ENCODE data around the gene TPX2. TPM values are rescaled to one million over a fixed set of nuclear protein-coding genes. Genes with fewer than 3 reads are reported as not detected.
A peak's percentile ranks its signal among the peaks of the same experiment; 100 is the strongest.

The TPX2 gene
- total RNA-seq, 1 donor from 2014 or later: 16.5 TPM

DNA sequence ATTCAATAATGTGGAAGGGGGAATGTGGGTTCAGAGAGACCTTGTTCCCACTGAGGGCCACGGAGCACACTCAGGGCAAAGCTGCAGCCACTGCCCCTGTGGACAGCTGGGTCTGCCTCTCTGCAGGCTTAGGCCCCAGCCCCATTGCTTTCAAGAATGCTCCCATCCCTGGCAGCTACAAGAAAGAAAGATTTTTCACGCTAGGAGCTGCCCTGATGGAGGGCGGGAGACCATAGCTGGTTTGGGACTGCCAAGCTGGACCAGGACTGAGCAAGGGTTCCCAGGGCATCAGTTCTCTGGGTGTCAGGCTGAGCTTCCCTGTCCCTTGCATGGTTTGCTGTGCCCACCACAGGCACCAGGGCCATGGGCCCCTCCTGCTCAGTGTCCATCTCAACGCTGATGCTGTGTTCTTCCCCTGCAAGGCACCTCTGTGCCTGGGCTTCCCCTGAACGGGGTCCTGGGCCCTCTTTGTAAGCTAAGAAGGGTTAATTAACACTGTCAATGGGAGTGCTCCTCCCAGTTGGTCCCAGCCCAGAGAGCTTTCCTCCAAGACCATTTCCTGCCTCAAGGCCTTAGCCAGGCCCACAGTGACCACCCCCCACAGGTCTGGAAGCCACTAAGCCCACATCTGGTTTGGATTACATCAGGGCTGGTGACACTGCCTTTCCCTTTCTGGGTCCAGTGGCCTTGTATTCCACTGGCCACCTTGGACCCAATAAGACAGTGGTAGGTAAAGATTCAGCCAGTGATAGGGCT, 97.9 kb downstream of the TPX2 start:
- DNase-seq: no peak

DNA sequence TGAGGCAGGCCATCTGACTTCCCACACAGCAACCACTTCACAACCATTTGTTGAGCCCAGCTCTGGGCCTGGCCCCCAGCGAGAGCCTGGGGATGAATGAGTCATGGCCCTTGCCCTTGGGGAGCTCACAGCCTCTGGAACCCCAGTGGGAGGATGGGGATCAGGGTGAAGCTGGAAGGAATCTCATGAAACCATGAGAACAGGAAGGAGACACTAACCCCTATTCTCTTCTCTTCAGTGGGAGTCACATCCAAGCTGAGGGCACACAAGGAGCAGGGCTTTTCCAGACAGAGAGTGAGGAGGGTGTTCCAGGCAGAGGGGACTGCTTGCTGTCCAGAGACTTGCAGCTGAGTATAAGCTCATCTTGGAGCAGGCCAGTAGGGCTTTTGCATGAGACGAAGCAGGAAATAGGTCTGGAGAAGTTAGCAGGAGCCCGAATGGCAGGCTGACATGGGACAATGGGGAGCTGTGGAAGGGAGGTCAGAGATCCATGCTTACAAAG, 98.9 kb downstream of the TPX2 start:
- peak; percentile 62 for DNase-seq

DNA sequence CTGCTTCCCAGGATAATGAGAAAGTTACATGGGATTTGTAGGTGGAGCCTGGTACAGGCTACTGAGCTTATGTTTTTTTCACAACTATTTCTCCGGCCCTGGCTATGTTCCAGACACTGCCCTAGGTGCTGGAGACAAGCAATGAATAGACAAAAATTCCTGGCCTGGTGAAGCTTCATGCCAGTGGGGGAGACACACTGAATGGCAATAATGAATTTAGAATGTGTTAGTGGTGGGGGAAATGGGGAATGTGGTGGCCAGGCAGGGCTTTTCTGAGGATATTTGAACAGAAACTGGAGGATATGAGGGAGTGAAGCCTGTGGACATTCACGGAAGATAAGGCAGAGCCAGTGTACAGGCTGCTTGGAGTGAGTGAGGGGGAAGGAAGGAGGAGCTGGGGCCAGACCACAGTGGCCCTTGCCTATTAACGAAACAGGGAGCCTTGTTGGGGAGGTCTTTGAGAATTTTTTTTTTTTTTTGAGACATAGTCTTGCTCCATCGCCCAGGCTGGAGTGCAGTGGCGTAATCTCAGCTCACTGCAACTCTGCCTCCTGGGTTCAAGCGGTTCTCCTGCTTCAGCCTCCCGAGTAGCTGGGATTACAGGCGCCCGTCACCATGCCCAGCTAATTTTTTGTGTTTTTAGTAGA, 99.7 kb downstream of the TPX2 start:
- peak; percentile 43 for DNase-seq

DNA sequence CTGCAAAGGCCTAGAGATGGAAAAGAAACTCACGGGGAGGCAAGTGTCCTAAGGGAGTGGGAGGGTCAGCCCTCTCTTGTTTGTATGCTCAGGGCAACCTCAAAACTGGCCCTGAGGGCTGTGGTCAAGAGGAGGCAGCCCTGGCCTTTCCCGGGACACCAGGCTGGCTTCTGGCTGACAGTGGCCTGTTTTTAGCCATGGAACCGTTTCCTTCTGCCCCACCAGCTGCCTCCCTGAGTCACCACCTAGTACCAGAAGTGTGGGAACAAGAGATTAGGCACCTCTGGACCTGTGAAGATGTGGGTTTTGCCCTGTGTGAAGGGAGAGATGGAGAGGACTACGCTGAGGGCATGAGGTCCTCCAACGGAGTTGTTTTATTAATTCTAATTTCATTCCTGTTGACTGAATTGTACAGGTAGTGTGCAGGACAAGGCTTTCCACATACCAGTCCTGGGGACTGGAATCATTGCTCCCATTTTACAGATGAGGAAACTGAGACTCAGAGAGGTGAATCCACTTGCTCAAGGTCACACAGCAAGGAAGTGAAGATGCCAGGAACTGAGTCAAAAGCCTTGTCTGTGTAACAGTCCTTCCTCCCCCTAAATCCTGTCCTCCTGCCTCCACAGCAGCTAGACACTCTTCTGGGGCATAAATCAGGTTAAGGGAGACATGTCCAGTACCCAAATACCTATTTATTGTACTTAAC, 100.8 kb downstream of the TPX2 start:
- DNase-seq: peak; percentile 34

DNA sequence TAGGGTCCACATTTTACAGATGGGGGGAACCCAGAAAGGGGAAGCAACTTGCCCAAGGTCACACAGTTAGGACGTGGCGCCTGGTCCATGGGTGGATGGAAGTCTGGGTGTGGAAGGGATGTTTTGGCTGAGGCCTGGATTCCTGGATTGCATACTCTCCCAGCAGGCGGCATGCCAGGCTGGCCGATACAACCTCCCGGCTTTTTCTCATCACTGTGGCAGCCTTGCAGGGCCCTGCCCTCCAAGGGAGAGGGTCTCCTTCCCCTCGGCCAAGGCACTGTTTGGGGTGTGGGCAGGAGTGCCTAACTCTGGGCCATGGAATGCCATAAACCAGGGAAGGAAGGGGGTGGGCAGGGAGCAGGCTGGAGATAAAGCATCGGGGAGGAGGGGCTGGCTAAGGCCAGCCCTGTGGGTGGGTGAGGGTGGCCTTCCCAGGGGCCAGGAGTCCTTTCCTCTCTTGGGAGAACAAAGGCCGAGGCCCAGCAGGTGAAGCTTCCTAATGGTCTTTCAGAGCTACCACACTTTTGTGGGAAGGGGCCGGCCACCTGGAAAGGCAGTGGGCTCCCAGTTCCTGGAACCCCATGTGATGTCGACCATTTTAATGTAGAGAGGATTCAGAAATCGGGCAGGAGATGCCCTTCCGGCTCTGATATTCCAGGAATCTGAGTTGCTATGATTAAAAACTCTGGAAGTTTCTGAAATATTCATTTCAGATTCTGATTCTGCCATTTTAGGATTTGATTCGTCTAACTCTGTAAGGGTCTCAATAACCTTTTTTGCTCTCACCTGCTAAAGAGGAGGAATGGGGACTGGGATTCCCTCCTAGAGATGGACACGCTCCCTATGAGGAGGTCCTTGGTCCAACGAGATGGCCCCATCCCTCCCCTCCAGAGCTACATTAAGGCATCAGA, 102.1 kb downstream of the TPX2 start:
- DNase-seq: no peak

DNA sequence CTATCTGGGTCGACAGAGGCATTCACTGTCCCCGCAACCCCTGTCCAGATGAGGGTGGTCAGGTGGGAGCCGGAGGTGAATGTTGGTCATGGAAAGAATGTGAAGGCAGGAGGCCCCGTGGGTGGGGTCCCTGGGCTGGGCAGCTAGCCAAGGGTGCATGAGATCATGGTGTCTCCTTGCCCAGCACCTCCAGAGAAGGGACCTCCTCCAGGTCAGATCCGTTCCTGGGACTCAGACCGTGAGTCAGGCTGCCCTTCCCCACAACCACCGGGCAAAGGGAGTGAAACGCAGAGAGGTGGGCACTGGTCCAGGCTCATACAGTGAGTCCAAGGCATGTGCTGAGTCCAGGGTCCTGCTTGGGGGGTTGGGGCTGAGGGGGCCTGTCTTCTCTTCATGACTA, 102.8 kb downstream of the TPX2 start:
- DNase-seq: peak; percentile 69

DNA sequence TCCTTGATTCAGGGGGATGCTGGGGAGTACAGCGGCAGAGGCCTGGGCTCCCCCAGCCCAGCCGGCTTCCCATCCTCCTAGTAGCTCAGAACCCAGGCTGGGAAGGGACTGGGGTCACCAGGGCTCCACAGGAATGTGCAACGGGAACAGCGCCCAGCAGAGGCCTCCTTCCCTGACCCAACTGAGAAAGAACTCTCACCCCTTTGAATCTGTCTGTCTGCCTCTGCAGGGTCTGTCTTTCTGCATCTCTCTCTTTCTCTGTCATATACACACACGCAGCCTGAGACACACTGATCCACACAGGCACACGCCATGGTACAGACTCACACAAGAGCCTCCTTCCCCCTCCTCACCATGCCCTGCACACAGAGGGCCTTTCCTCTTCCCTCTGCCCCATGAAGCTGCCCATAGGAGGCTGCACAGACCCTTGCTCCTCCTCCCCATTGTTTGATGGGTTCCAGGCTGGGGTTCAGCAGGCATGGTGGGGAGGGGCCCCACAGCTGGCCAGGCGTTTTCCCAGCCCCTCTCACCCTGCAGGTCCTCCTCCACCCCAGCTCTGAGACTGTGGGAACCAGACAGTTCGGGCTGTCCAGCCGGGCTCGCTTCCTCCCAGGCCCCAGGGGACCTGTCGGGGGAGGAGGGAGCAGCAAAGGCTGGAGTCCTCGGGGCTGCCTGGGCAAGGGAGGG, 103.5 kb downstream of the TPX2 start:
- peak; percentile 54 for DNase-seq

DNA sequence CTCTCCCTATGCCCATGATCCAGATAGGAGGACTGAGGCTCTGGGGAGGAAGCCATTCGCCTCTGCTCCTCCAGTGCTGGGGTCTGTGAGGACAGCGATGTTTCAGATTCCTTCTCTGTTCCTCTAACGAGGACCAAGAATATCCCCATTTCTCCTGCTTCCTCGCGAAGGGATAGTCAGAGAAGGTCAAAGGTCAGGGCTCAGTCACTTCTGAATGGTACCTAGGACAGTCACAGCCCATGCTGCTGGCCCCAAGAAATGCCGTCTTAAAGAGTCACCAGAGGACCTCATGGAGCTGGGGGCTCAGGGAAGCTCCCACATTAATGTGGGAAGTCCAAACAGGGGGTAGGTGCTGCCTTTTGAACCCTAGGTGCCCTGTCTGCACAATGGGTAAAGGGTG, 104.2 kb downstream of the TPX2 start:
- no peak for DNase-seq

DNA sequence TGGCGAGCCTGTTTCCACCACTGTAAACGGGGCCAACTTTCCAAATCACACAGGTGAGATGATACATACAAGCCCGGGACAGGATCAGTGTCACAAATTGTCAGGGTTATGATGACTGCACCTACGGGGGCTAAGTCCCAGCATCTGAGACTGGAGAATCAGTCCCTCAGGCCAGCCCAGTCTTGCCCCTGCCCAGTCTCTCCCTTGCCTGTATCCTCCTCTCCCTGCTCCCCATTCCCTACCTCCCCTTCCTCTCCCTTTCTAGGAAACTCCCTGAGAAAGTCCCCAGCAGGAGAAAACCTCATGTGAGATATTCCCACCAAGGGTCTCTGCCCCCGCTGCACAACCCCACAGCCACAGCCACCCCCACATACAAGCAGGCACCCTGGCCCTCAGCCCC, 104.8 kb downstream of the TPX2 start:
- no peak for DNase-seq

DNA sequence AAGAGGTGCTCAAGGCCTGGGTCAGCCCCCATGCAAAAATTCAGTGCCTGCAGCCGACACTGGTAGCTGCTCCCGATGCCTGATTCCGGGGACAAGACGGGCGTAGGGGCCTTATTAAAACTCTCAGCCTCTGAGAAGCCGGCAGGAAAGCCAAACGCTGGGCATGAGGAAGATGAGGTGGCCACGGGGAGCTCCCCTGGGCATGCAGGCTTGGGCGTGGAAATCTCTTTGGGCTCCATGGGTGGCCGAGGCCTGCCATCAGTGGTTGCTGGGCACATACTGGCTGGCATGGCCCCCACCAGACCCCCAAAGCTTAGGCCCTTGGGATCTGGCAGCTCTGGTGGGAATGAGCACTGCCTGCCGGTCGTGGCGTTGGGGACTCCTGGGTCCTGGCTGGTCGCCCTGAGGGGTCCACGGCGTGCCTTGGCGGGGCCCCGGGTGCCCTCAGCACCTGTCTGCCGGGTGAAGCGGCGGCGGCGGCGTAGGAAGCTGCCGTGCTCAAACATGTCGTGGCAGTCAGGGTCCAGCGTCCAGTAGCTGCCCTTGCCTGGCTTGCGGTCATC, 105.7 kb downstream of the TPX2 start:
- DNase-seq: no peak

DNA sequence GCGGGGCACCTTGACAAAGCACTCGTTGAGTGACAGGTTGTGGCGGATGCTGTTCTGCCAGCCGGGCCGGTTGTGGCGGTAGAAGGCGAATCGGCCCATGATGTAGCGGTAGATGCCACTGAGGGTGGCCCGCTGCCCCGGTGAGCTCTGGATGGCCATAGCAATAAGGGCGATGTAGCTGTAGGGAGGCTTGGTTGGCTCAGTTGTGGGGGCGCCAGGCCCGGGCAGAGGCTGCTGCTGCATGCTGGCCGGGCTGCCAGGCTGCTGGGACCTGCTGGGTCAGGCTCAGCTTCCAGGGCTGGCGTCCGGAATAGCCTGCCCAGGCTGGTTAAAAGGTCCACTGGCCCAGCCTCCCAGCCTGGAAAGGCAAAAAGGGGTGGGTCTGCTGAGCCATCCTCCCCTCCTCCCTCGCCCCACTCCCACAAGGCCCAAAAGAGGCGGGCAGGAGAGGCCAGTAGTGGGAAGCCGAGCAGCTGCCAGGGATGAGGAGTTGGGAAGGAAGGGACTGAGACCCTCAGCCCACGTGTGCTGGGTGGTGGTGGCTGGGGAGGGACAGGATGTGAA, 106.3 kb downstream of the TPX2 start, which contains the start of gene FOXS1:
Gene FOXS1, minus strand, starts transcription at position 305 of the 564 bp plus-strand sequence. Its CDS starts 62 bp downstream, at position 243.
- no peak for DNase-seq

DNA sequence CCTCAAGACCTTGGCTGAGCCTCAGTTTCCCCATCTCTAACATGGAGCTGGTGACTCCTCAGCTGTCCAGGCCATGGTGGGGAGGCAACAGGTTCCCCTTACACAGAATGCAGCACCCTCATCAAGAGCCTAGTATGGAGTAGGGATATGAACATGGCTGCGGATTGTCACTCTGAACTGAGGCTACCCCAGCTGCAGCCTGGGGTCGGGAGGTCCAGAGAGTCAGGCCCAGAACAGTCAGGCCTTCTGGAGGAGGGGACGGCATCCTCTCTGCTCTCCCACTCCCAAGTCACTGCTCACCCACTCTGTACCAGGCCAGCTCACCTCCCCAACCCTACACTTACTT, 107.7 kb downstream of the TPX2 start:
- DNase-seq: no peak

DNA sequence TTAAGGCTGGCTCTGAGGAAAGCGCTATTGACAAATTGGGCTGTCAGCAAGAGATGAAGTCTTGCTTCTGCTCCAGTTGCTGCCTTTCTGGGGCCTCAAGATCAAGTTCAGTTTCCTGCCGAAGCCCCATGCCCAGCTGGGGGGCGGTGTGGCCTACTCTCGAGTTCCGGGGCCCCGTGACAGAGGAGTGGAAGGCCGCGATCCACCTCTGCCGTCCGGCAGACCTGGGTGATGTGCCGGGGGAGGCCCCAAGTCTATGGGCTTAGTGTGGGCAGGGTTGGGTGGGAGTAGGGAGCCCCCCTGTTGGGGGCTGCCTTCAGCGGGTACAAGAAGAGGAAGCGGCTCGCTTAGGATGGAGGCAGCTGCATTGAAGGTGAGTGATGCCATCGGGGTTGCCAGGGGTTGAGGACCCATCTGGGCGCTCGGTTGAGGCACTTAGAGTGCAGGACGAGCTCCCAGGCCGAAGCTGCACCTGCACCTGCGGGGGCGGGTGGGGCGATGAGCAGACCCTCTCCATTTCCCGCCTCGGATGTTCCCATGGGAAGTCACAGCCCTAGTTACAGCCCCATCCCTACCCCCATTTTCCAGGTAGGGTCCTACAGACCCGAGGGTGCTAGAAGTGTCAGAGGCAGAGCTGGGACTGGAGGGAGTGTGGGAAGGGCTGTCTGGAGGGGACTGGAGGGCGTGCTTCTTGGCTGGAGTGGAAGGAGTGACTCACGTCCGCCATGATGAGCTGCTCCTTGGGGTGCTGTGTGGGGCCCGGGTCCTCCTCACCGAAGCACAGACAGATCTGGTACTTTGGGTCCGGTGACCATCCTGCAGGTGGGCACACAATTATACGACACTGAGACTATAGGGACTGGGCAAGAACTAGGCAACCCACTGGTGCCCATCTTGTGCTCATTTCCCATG, 109.3 kb downstream of the TPX2 start:
- no peak for DNase-seq

DNA sequence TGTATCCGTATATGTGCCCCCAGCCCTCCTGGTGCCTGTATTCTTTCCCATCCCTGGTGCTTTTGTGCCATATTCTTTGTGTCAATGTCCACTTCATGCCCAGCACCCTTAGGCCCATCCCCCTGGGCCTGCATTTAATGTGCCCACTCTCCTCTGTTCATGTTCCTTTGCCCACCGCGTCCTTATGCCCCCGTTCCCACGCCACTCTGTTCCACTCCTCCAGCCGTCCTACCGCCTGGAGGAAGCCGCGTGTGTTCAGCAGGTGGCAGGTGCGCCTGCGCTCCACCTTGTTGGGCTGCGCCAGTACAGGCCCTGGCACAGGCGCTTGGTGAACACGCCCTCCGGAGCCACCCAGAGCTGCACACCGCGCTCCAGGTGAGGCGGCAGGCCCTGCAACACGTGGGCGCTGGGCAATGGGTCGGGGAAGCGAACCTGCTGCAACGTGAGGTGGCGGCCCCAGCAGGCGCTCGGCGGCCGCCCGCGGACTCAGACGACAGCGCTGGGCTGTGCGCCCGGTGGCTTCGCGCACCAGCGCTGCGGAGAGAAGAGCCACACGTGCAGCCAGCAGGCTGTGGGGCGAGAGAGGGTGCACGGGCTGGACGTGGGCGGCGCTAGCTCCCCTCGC, 110.3 kb downstream of the TPX2 start:
- no peak for DNase-seq

Other genes starting within 250 kb of the TPX2 start
- 44.9 and 74.1 TPM in 2 replicates for gene HM13, start 224.8 kb upstream of the TPX2 start, total RNA-seq
- 768 and 1,287 TPM in 2 replicates for gene ID1, start 134.0 kb upstream of the TPX2 start, total RNA-seq
- not detected in 2 replicates for gene COX4I2, start 101.4 kb upstream of the TPX2 start, total RNA-seq
- gene BCL2L1, start 16.4 kb upstream of the TPX2 start, total RNA-seq: 46.1 and 62.9 TPM in 2 replicates
- gene MYLK2, start 80.1 kb downstream of the TPX2 start, total RNA-seq: 8.5 and 8.7 TPM in 2 replicates
- 0.09 TPM in 1 of 2 replicates, not detected in the other for gene FOXS1, start 106.3 kb downstream of the TPX2 start, total RNA-seq
- 0.14 and 0.34 TPM in 2 replicates for gene DUSP15, start 131.2 kb downstream of the TPX2 start, total RNA-seq
- 0.14 TPM in 1 of 2 replicates, not detected in the other for gene TTLL9, start 131.3 kb downstream of the TPX2 start, total RNA-seq
- gene PDRG1, start 212.8 kb downstream of the TPX2 start, total RNA-seq: 4.4 and 5.2 TPM in 2 replicates
- gene XKR7, start 228.9 kb downstream of the TPX2 start, total RNA-seq: under 0.01 TPM in 1 of 2 replicates, not detected in the other

All from dermis blood vessel endothelial cell (primary cell).